MV-4-11 (cell line): ENCODE measurements around the gene CRMP1.

ENCODE experiments used
- DNase-seq: peaks from one replicate; lab custom pipeline; 2025; lab: John Stamatoyannopoulos, UW

The CRMP1 gene

GRCh38 chr4:5888222-5889001, 4.5 kb downstream of the CRMP1 start:
- no peak for DNase-seq

- no peak for DNase-seq
These were observed 5.3 kb downstream of the CRMP1 start for GRCh38 chr4:5887361-5888221.

GRCh38 chr4:5887011-5887360, 5.9 kb downstream of the CRMP1 start:
- DNase-seq = no peak

DNA sequence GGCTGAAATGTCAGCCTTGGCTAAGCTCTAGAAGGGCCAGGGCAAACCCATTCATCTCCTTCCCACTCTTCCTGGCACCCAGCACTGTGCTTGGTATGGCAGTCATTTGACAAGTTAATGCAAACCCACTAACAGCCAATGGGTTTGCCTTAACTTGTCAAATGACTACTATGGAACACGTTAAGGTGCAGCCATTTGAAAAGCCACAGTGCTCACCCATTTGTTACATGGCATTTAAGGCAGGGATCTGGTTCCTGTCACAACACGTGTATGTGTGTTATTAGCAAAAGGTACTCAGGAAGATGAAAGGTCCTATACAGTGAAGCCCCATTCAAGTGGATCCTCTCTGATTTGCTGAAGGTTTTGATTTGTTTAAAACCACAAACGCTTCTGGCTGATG, 7.2 kb downstream of the CRMP1 start:
- DNase-seq = no peak

- no peak for DNase-seq
These were observed 8.1 kb downstream of the CRMP1 start for GRCh38 chr4:5884796-5885195.

DNA sequence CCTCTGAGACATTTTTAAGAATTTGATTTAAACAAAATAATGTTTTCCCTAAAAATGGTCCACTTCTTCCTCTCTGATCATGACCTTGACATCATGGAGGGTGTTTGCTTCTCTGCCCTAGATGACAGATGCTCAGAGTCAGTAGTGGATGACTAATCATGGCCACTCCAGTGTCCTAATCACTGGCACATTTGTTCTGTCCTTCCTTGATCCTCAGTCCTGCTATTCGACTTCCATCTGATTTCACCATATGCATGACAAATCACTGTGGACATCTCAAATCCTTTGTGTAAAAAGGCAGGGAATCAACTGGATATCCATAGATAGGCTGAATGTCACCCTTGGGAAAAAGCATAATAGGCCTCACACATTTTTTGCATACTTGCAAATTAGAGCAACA, 9.0 kb downstream of the CRMP1 start:
- no peak for DNase-seq

GRCh38 chr4:5882947-5883346, 9.9 kb downstream of the CRMP1 start:
- DNase-seq = no peak

DNA sequence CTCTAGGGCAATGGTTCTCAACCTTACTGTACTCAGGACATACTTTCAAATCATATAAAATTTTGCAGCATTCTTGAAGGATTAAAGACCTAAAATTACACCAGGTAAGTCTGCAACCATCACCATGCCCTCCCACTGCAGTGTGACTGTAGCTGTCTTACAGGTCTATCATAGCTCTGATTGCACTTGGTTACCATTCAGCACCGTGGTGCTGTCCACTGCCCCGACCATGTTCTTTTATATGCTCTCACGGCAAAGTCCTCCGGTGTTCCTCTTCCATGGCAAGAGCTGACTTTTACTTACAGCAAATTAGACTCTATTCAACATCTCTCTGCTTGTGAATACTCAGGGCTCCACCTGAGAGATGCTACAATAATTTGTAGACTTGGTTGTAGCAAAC, 11.5 kb downstream of the CRMP1 start:
- no peak for DNase-seq

DNA sequence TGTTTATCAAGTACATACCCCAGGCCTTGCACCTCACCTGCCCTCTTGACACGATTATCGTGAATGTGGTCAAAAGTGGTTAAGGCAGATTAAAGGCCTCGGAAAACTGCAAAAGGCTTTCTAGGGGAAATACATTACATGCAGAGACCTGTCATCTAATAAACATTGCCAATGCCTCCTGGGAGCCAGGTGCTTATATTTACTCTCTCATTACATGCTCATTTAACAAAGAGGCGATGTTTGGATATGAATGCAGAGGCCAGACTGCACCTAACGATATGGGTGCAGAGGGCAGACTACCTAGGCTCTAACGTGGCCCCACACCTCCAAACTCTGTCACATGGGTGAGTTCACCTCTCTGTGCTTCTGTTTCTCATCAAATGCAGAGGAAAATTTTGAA, 14.5 kb downstream of the CRMP1 start:
- DNase-seq = no peak

- DNase-seq = no peak
These were observed 15.5 kb downstream of the CRMP1 start for GRCh38 chr4:5877392-5877791.

GRCh38 chr4:5874811-5875449, 18.0 kb downstream of the CRMP1 start:
- DNase-seq = no peak

DNA sequence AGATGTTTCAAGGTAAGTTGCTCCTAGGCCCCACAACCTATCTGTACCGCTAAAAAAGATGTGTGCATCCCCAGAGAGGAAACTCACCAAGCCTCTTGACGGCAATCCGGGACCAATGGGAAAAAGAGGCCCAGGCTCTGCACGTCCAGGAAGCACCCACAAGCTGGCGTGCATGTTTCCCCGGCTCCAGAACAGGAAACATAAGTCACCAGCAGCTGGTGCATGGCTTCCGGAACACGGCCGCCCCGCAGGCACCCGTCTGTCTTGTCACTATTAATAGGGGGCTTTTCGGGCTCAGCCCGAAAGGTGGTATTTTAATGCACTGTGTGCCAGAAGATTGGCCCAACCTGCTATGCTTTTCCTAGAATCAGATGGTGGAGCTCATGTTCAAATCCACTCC, 22.2 kb downstream of the CRMP1 start:
- DNase-seq = no peak

GRCh38 chr4:5869966-5870619, 22.8 kb downstream of the CRMP1 start:
- DNase-seq = no peak

- DNase-seq = no peak
These were observed 25.0 kb downstream of the CRMP1 start for GRCh38 chr4:5867866-5868265.

GRCh38 chr4:5866841-5867813, 25.8 kb downstream of the CRMP1 start:
- DNase-seq = no peak

DNA sequence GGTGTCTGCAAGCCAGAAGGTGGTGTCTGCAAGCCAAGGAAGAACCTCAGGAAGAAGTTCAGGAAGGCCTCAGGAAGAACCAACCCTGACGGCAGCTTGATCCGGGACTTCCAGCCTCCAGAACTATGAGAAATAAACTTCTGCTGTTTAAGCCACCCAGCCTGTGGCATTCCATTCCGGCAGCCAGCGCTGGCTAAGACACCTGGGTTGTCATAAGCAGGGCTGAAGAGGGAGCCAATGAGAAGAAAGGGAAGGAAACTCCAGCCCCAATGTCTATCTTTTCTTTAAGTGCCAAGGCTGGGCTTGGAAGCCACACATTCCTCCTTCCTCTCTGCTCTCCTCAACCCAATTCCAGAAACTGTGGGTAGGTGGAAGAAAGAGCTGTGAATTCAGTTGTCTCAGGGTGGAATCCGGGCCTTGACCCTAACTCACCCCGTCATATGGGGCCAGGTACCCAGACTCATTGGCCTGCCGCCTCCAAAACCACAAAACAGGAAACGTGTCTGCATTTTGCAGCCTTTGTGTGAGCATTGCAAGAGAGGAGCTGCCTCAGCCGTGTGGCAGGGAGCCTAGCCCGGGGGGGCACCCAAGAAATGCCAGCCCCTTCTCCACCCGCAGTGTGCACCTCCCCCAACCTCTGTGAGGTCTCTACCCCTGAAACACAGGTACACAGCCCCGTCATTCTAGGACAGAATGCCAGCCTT, 26.8 kb downstream of the CRMP1 start:
- peak; percentile 28 for DNase-seq

DNA sequence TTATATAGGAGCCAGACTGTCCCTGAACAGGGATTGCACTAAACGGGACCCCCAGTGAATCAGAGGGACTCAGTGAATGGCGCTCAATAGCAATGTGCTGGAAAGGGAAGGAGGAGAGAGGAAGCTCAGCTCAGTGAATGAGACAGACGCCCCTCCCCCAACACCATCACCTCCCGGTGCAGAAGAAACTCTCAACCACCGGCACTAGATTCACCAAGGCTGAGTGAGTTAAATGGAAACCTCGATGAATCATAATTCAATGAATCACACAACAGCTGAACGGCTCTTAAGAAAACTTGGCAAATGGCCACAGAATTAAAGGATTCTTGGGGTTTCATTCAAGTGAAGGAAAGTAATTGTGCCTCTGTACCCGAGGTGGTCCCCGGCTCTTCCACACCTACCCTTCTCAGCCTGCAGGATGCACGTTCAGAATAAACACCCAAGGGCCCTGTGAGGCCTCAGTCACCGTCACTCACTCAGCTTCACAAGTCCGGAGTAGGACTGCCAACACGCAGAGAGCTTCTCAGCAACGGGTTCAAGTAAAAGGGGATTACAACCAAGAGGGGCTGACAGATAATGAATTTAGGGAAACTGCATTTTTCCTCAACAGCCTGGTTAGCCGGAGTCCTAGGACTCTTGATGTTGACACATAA, 29.3 kb downstream of the CRMP1 start:
- DNase-seq = peak; percentile 78

GRCh38 chr4:5858020-5858769, 34.7 kb downstream of the CRMP1 start:
- DNase-seq = no peak

GRCh38 chr4:5857199-5857598, 35.7 kb downstream of the CRMP1 start:
- no peak for DNase-seq
